Measurements from ENCODE around the gene TXNRD1. TPM values are rescaled to one million over a fixed set of nuclear protein-coding genes. Genes with fewer than 3 reads are reported as not detected.

Gene TXNRD1
- total and polyA plus RNA-seq, 4 donors, result 23.6 to 70.8 (median 55.7) TPM

- Histone ChIP-seq H3K27me3 (ENCODE audit: control insufficient read depth in 4 of 4, insufficient read depth in 4 of 4, low read length in 3 of 4) (no peaks in the 10 kb centered on the region), H3K9me3 (ENCODE audit: control insufficient read depth in 4 of 4, low read length in 3 of 4) (no peaks in the 10 kb centered on the region), H3K27ac (ENCODE audit: low read depth in 1 of 2, low read length in 2 of 2) (no peak overlapping the region), H3K4me1 (ENCODE audit: control insufficient read depth in 4 of 4, insufficient read depth in 4 of 4, low read length in 3 of 4) (no peaks in the 10 kb centered on the region), H3K9ac (ENCODE audit: low read depth in 1 of 2, low read length in 2 of 2) (no peak overlapping the region), H3K36me3 (ENCODE audit: control insufficient read depth in 4 of 4, insufficient read depth in 3 of 4, low read depth in 1 of 4, low read length in 3 of 4) (peaks cover 18 to 58% (median 35%) of the 10 kb centered on the region in 4 donors), H3K4me3 (ENCODE audit: low read depth in 1 of 3, low read length in 3 of 3) (no peak overlapping the region)
- 93% methylated on average over 7 of the region's 7 CpGs for WGBS
- DNase-seq (ENCODE audit: low spot score), result no peak
- TF ChIP-seq RXRA (IDR thresholded peaks at IDR 0.05) (no peak), ATF3 (IDR thresholded peaks at IDR 0.05) (no peak), REST (IDR thresholded peaks at IDR 0.05) (no peak), EGR1 (IDR thresholded peaks at IDR 0.05; ENCODE audit: low read depth in 2 of 2) (no peak), MAX (IDR thresholded peaks at IDR 0.05) (no peak), ZBTB33 (IDR thresholded peaks at IDR 0.05) (no peak)
These were observed 129.9 kb downstream of the TXNRD1 start for GRCh38 chr12:104345234-104346066.

GRCh38 chr12:104347374-104348075 is 131.9 kb downstream of the TXNRD1 start:
- WGBS, result 93% methylated on average over 5 of the region's 5 CpGs
- no peak overlapping the region for H3K4me3 ChIP-seq (ENCODE audit: low read depth in 1 of 3, low read length in 3 of 3)
- peaks cover 10 to 52% (median 30%) of the 10 kb centered on the region in 4 donors for H3K36me3 ChIP-seq (ENCODE audit: control insufficient read depth in 4 of 4, insufficient read depth in 3 of 4, low read depth in 1 of 4, low read length in 3 of 4)
- TF ChIP-seq REST (IDR thresholded peaks at IDR 0.05) (no peak), RAD21 (IDR thresholded peaks at IDR 0.05) (no peak), MAX (IDR thresholded peaks at IDR 0.05) (no peak), NR2F2 (IDR thresholded peaks at IDR 0.05) (no peak)
- H3K27ac ChIP-seq (ENCODE audit: low read depth in 1 of 2, low read length in 2 of 2), result no peak overlapping the region
- H3K9me3 ChIP-seq (ENCODE audit: control insufficient read depth in 4 of 4, low read length in 3 of 4), result no peaks in the 10 kb centered on the region
- H3K9ac ChIP-seq (ENCODE audit: low read depth in 1 of 2, low read length in 2 of 2), result no peak overlapping the region
- no peaks in the 10 kb centered on the region for H3K4me1 ChIP-seq (ENCODE audit: control insufficient read depth in 4 of 4, insufficient read depth in 4 of 4, low read length in 3 of 4)
- H3K27me3 ChIP-seq (ENCODE audit: control insufficient read depth in 4 of 4, insufficient read depth in 4 of 4, low read length in 3 of 4), result no peaks in the 10 kb centered on the region
- DNase-seq (ENCODE audit: low spot score), result no peak
